Measurements from ENCODE around the gene CCDC120.
A peak's percentile ranks its signal among the peaks of the same experiment; 100 is the strongest.

The CCDC120 gene, protein sequence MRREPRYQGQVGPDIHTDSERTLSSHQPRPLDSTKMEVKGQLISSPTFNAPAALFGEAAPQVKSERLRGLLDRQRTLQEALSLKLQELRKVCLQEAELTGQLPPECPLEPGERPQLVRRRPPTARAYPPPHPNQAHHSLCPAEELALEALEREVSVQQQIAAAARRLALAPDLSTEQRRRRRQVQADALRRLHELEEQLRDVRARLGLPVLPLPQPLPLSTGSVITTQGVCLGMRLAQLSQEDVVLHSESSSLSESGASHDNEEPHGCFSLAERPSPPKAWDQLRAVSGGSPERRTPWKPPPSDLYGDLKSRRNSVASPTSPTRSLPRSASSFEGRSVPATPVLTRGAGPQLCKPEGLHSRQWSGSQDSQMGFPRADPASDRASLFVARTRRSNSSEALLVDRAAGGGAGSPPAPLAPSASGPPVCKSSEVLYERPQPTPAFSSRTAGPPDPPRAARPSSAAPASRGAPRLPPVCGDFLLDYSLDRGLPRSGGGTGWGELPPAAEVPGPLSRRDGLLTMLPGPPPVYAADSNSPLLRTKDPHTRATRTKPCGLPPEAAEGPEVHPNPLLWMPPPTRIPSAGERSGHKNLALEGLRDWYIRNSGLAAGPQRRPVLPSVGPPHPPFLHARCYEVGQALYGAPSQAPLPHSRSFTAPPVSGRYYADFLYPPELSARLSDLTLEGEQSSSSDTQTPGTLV

DNA sequence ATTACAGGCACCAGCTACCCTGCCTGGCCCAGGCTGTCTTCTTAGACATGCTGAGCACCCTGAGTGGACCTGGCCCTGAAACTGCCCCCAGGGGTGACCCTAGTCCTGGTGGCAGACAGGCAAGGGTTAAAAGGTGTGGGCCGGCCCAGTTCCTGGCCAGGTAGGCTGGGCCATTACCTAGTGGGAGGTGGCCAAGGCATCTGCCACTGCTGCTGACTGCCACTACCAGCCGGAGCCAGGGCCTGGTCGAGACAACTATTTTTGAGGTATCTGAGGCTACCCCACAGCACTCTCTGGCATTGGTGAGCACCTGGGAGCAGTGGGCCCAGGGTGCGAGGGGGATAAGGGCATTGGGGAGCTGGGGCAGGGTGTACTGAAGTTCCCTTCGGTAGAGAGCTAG lies at the start of gene CCDC120:
Gene CCDC120, plus strand, starts transcription at position 206 of the 400 bp plus-strand sequence. CDS start 3,043 bp downstream, outside the sequence.
- Mint-ChIP-seq H3K36me3 (no peaks in the 10 kb centered on the region), H3K27ac (peak within 1 kb of the TSS; percentile 38)
- ATAC-seq (ENCODE audit: low read depth): no peak

DNA sequence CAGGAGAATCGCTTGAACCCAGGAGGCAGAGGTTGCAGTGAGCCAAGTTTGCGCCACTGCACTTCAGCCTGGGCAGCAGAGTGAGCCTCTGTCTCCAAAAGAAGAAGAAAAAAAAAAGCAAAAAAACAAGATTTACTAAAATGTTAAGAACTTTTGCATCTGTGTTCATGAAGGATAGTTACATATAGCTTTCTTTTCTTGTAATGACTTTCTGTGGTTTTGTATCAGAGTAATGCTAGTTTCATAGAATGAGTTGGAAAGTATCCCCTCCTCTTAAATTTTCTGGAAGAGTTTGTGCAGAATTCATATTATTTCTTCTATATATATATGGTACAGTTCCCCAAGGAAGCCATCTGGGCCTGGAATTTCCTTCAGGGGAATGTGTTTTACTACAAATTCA lies 39.7 kb upstream of the CCDC120 start:
- H3K36me3 Mint-ChIP-seq: no peaks in the 10 kb centered on the region
- DNase-seq (ENCODE audit: low spot score in 2 of 2) (no peak), ATAC-seq (ENCODE audit: low read depth) (no peak)
- H3K4me3 Mint-ChIP-seq: no peak overlapping the region
- H3K9me3 Mint-ChIP-seq: no peaks in the 10 kb centered on the region
- no peak overlapping the region for H3K27ac Mint-ChIP-seq
- H3K27me3 Mint-ChIP-seq: no peaks in the 10 kb centered on the region
- H3K4me1 Mint-ChIP-seq: no peaks in the 10 kb centered on the region

More for the DNA sequence above, at the start of gene CCDC120:
- Mint-ChIP-seq H3K4me1 (peaks cover 14% of the 10 kb centered on the region), H3K27me3 (no peaks in the 10 kb centered on the region), H3K9me3 (no peaks in the 10 kb centered on the region), H3K4me3 (no peak within 1 kb of the TSS)
- DNase-seq (ENCODE audit: low spot score in 2 of 2): no peak

DNA sequence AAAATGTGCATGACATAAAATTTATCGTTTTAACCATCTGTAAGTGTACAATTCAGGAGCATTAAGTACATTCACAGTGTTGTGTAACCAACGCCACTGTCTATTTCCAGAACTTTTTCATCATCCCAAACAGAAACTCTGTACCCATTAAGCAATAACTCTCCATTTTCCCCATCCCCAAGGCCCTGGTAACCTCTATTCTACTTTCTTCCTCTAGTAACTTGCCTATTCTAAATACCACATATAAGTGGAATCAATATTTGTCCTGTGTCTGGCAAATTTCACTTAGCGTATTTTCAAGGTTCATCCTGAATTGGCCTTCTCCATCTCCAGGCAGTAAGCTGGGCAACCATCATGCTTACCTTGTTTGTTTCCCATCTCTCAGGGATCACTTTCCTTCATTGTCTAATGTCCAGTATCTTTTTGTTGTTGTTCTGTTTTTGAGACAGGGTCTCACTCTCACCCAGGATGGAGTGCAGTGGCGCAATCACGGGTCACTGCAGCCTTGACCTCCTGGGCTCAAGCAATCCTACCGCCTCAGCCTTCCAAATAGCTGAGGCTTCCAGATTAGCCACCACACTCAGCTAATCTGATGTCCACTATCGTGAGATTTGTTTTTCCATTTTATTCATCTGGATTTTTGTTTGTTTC lies 39.1 kb upstream of the CCDC120 start:
- DNase-seq (ENCODE audit: low spot score in 2 of 2): no peak
- no peak overlapping the region for H3K4me3 Mint-ChIP-seq
- no peaks in the 10 kb centered on the region for H3K36me3 Mint-ChIP-seq

DNA sequence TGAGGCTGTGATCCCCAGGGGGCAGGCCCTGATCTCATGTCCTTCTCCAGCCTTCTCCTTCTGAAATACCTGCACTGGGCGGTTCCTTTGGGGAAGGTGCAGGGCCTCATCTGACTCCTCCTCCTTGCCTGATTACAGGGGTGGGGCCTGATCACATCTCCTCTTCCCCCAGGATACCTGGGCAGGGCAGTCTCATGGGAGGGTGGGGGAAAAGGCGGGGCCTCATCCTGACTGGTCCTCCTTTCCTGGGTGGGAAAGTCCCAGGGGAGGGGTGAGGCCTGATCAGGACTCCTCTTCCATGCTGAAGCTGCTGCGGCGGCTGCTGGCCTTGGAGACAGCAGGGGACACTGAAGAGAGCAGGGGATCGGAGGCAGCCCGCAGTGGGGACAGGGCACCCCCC lies 28.9 kb upstream of the CCDC120 start:
- Mint-ChIP-seq H3K27ac (no peak overlapping the region), H3K36me3 (peaks cover 8% of the 10 kb centered on the region), H3K27me3 (no peaks in the 10 kb centered on the region), H3K9me3 (no peaks in the 10 kb centered on the region), H3K4me3 (no peak overlapping the region), H3K4me1 (no peaks in the 10 kb centered on the region)
- ATAC-seq (ENCODE audit: low read depth) (no peak), DNase-seq (ENCODE audit: low spot score in 2 of 2) (no peak)

More for the DNA sequence above, 39.1 kb upstream of the CCDC120 start:
- Mint-ChIP-seq H3K4me1 (no peaks in the 10 kb centered on the region), H3K9me3 (no peaks in the 10 kb centered on the region), H3K27ac (no peak overlapping the region), H3K27me3 (no peaks in the 10 kb centered on the region)
- no peak for ATAC-seq (ENCODE audit: low read depth)

DNA sequence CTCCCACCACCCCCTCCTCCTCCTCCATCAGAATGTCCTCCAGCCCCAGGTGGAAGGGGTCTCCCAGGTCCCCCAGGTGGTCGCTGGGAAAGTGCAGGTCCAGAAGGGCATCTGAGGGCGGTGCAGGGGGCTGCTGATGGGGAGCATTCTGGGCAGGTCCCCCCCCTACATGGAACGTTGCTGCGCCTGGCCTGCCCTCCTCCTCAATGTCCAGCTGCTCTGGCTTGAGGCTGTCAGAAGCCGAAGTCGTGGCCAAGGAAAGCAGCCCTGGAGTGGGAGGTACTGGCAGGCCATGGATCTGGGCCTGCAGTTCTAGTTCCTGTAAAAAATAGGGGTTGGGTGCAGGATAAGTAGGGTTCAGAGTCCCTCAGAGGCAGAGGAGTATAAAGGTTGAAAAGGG lies 28.5 kb upstream of the CCDC120 start:
- H3K9me3 Mint-ChIP-seq: no peaks in the 10 kb centered on the region
- DNase-seq (ENCODE audit: low spot score in 2 of 2) (no peak), ATAC-seq (ENCODE audit: low read depth) (no peak)
- no peaks in the 10 kb centered on the region for H3K27me3 Mint-ChIP-seq
- peaks cover 8% of the 10 kb centered on the region for H3K36me3 Mint-ChIP-seq
- H3K4me3 Mint-ChIP-seq: no peak overlapping the region
- H3K27ac Mint-ChIP-seq: no peak overlapping the region
- no peaks in the 10 kb centered on the region for H3K4me1 Mint-ChIP-seq

DNA sequence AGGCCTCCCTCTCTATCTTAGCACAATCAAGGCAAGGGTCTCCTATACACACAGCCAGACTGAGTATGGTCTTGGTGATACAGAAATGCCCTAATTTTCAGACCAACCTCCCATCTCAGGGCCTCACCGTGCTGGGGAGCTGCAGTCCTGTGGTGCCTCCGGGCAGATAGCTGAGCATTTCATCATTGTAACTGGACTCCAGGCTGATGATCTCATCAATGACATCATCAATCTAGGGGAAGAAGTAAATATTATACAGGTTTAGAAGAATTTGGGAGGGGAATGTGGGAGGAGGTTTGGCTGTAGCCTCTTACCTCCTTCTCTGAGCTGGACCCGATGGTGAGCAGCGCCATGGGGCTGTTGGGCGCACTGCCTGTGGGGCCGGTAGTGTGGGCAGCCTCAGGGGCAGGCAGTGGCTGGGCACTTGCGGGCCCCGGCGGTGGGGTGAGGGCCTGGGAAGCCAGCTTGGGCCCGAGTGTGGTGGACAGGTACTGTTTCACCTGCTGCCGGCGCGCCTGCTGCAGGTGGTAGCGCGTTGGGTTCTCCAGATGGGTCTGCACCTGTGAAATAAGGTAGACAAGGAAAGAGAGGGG lies 20.8 kb upstream of the CCDC120 start:
- H3K27ac Mint-ChIP-seq: no peak overlapping the region
- DNase-seq (ENCODE audit: low spot score in 2 of 2): no peak
- peaks cover 17% of the 10 kb centered on the region for H3K4me1 Mint-ChIP-seq
- H3K27me3 Mint-ChIP-seq: no peaks in the 10 kb centered on the region
- no peaks in the 10 kb centered on the region for H3K9me3 Mint-ChIP-seq
- no peak overlapping the region for H3K4me3 Mint-ChIP-seq
- H3K36me3 Mint-ChIP-seq: peaks cover 7% of the 10 kb centered on the region
- no peak for ATAC-seq (ENCODE audit: low read depth)

DNA sequence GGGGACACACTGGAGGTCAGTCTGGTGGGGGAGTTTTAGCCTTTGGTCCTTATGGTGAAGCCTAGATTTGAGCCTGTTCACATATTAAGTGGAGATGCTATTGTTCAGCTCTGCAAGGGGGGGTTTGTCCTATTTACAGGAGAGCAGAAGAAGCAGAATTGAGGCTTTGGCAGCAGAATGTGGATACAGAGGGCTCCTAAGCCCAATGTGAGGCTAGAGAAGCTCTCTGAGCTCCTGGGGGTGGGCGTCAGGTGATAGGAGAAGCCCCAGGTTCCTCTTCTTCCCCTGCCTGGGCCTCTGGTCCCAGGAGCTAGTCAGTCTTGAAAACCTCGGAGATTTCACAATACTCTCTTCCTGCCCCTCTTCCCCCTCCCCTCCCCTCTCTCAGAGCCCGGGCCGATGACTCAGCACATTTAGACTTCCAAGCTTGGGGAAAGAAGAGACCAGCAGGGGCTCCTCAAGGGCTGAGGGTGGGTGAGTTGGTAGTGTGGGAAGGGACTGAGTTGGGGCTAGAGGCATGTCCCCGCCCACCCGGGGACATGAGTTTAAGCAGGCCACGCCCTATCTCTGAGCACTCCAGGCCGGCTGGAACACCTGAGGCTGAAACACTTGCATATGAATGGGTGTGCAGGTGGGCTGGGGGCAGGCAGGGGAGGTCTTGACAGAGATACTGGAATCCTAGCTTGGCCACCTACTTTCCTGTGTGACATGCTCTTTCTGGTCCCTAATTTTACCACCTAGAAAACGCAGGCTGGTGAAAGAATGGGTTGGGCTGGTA lies 19.0 kb upstream of the CCDC120 start:
- H3K9me3 Mint-ChIP-seq: no peaks in the 10 kb centered on the region

DNA sequence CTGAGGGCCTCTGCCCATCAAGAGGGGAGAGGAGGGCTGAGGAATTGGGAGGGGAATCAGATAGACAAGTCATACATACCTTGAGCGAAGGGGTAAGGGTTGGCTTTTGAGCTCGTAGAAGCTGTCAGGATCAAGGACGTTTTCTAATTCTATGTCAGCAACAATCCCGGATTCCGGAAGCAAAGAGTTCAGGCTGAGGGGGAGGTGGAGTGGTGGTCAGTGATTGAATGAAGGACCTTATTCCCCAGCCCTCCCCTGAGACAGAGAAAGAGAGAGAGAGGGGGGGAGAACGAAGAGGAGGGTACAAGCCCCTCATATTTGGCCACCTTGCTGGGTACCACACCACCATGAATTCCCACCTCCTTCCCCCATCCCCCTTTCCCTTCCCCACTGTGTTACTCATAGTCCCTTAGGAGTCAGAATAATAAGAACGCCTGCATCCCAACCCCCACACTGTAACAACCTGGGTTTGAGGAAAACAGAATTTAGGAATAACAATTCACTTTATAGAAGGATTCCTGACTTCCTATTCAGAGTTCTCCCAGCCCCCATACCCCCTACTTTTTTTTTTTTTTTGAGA lies 18.3 kb upstream of the CCDC120 start:
- H3K4me1 Mint-ChIP-seq: peaks cover 20% of the 10 kb centered on the region

More for the DNA sequence above, 19.0 kb upstream of the CCDC120 start:
- Mint-ChIP-seq H3K36me3 (peaks cover 4% of the 10 kb centered on the region), H3K4me3 (peak overlapping the region; percentile 8), H3K4me1 (peaks cover 20% of the 10 kb centered on the region), H3K27ac (peak overlapping the region; percentile 60), H3K27me3 (no peaks in the 10 kb centered on the region)
- DNase-seq (ENCODE audit: low spot score in 2 of 2): no peak
- no peak for ATAC-seq (ENCODE audit: low read depth)

DNA sequence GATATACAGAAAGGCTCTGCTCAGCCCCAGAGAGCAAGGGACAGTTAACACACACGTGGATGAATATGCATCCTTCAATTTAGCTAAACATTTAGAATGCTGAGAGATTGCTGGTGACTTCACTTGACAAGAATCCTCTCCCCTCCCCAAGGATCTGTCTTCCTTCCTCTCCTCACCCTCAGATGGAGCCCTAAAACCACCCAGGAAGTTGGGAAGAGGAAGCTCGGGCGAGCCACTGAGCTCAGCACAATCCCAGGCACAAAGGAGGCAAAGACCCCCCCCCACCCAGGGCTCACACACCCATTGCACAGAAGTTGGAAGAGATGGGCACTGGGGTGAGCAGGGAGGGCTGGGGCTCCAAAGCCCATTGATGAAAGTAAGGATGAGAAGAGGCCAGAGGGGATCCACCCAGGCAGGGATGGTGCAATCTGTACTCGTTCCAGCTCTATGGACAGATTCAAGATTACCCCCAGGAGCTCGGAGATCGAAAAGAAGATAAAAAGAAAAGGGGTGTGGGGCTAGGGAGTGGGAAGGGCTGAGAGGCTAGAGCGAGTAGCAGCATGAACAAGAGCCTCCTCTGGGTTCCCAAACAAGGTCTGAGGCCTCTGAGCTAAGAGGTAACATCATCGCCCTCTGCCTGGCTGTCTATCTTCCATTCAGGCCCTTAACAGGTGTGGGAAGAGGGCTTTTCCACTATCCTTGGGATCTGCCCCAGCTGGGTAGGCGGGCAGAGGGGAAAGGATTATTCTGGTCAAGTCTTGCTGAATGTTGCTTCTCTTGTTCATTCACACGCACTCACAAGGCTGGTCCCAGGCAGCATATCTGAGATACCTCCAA lies 16.8 kb upstream of the CCDC120 start:
- ATAC-seq (ENCODE audit: low read depth): no peak
- H3K27me3 Mint-ChIP-seq: no peaks in the 10 kb centered on the region
- no peaks in the 10 kb centered on the region for H3K9me3 Mint-ChIP-seq
- peak overlapping the region; percentile 86 for H3K4me3 Mint-ChIP-seq
- peak overlapping the region; percentile 96 for H3K27ac Mint-ChIP-seq
- peaks cover 20% of the 10 kb centered on the region for H3K4me1 Mint-ChIP-seq
- no peak for DNase-seq (ENCODE audit: low spot score in 2 of 2)
- peaks cover 4% of the 10 kb centered on the region for H3K36me3 Mint-ChIP-seq

More for the DNA sequence above, 18.3 kb upstream of the CCDC120 start:
- DNase-seq (ENCODE audit: low spot score in 2 of 2): no peak
- Mint-ChIP-seq H3K4me3 (peak overlapping the region; percentile 8), H3K36me3 (peaks cover 4% of the 10 kb centered on the region), H3K9me3 (no peaks in the 10 kb centered on the region), H3K27ac (no peak overlapping the region), H3K27me3 (no peaks in the 10 kb centered on the region)
- ATAC-seq (ENCODE audit: low read depth): no peak

DNA sequence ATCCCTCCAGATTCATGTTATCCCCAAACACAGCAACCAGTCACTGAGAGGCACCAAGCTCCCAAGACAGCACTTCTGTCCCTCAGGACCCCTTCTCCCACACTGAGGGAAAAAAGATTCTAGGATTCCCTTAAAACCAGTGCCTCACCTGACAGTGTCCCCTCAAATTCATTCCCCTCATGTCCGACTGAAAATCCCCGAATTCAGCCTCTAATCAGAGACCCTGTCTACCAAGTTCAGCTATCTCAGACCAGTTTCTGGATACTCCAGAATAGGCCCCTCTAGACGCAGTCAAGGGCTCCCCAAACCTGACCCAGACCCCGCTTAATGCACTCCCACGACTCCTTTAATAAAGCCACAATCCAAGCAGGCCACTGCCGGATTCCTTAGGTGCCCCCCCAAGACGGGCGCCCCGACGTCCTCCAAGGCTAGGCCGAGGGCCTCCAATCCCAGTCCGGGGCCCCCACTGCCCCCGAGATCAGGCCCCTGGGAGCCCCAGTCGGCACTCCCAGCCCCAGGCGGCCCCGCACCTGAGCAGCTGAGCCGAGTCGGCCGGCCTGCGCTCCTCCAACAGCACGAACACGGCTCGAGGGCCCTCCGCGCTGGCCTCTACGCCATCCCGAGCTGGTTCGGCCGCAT lies 16.1 kb upstream of the CCDC120 start:
- Mint-ChIP-seq H3K9me3 (no peaks in the 10 kb centered on the region), H3K27me3 (no peaks in the 10 kb centered on the region), H3K4me3 (peak overlapping the region; percentile 86), H3K36me3 (peaks cover 2% of the 10 kb centered on the region), H3K4me1 (peaks cover 20% of the 10 kb centered on the region), H3K27ac (peak overlapping the region; percentile 96)
- ATAC-seq (ENCODE audit: low read depth) (no peak), DNase-seq (ENCODE audit: low spot score in 2 of 2) (no peak)

DNA sequence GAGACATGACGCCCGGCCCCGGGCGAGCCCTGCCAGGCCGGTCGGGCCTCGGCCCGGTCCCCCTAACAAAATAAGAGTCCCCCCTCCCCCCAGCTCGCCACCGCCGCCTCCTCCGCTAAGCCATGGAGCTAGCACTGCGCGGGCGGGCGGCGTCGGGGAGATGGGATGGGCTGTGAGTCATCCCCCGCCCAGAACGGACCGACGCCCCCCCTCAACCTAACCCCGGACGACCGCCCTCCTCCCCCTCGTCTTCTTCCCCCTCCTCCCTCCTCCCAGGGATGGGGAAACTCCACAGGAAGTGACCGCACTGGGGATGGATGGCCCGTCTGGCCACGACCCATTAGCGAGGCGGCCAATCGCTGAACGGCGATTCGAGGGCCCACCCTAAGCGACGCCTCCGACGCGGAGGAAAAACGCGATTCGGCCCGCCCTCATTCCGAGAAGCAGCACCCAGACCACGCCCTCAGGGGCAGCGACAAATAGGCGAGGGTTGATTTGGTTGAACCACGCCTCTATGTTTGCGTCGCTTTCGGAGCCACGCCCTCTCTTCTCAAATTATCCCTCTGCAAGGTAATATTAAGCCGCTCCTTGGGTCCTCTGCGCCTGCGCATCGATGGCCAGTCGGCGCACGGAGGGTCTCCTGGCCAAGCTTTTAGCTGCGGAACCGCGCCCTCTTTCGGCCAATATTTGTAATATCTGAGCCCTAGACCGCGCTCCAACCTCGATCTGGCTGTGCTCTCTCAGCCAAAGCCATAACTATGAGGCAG lies 15.4 kb upstream of the CCDC120 start, which contains the start of gene TFE3:
Gene TFE3, minus strand, starts transcription at position 138 of the 767 bp plus-strand sequence. Its CDS starts 131 bp downstream, at position 7.
- H3K4me1 Mint-ChIP-seq: peaks cover 20% of the 10 kb centered on the region
- peak within 1 kb of the TSS; percentile 86 for H3K4me3 Mint-ChIP-seq
- peak within 1 kb of the TSS; percentile 96 for H3K27ac Mint-ChIP-seq
- no peaks in the 10 kb centered on the region for H3K36me3 Mint-ChIP-seq
- H3K27me3 Mint-ChIP-seq: no peaks in the 10 kb centered on the region
- peak; percentile 82 for ATAC-seq (ENCODE audit: low read depth)
- peak; percentile 77 to 89 for DNase-seq (ENCODE audit: low spot score in 2 of 2)
- H3K9me3 Mint-ChIP-seq: no peaks in the 10 kb centered on the region
